HepG2 (cell line): ENCODE measurements around the gene TMEM184C. TPM values are rescaled to one million over a fixed set of nuclear protein-coding genes. Genes with fewer than 3 reads are reported as not detected.

Experiments
- ATAC-seq: fragments of 200-7000 bp; cut with Tn5 transposase; 3 replicates; pipeline ENCODE4 v1.9.1; 2020; ENCODE audit warnings: mild to moderate bottlenecking, moderate library complexity
- BruUV-seq: library from RNA; stranded (reverse); fragments of 400-500 nt; replicated peaks from 2 replicates; lab custom pipeline; 2021; lab: Mats Ljungman, UMichigan
- CTCF ChIA-PET: fragments of 300-600 bp; formaldehyde crosslinking; extraction: SDS; loops from one replicate; lab custom pipeline; 2021; ENCODE audit warnings: low total read pairs, inconsistent platforms, low intra/inter-chr PET ratio; lab: Yijun Ruan, JAX
- POLR2A ChIA-PET: fragments of 350-600 bp; sonication (Branson Sonifier 250); formaldehyde crosslinking; loops from one replicate; lab custom pipeline; 2020; ENCODE audit warnings: antibody characterized with exemption, inconsistent platforms; lab: Yijun Ruan, JAX
- DNase-seq: peaks from one replicate; pipeline ENCODE4 v3.0.0-alpha.2; 2015; ENCODE audit warnings: low spot score
- FAIRE-seq: peaks from 3 replicates; lab custom pipeline; 2011; peaks lifted over from hg19 to GRCh38; lab: Jason Lieb, UNC
- H2AFZ ChIP-seq: one replicate; pipeline ENCODE4 v1.6.1; 2011; ENCODE audit warnings: low read length, inconsistent platforms
- H3K27ac ChIP-seq: fragments of 300-600 bp; 3 replicates; pipeline ENCODE4 v1.8.0; 2011; ENCODE audit warnings: mixed run types, mild to moderate bottlenecking, mixed read lengths, low read length, inconsistent platforms; ENCODE audit not compliant: insufficient read depth; ENCODE audit errors: extremely low read length
- H3K27me3 ChIP-seq, 2 experiments: fragments of 200-600 bp in 1 of 2; 2 replicates in 1 of 2; 3 replicates in 1 of 2; pipeline versions ENCODE4 v1.6.0 to v1.8.0; 2011; ENCODE audit warnings: low read length in 2 of 2, mild to moderate bottlenecking in 2 of 2, moderate library complexity in 2 of 2, inconsistent platforms in 1 of 2; ENCODE audit not compliant: insufficient read depth in 2 of 2, control insufficient read depth in 1 of 2
- H3K36me3 ChIP-seq, 2 experiments: fragments of 200-600 bp in 1 of 2; replicated peaks in 1 of 2; 2 replicates in 1 of 2; 3 replicates in 1 of 2; pipeline versions ENCODE4 v1.5.1 to v1.8.0; 2011; ENCODE audit warnings: low read length in 2 of 2, inconsistent platforms in 1 of 2; ENCODE audit not compliant: insufficient read depth in 2 of 2, control insufficient read depth in 1 of 2
- H3K4me1 ChIP-seq: 2 replicates; pipeline ENCODE4 v1.5.1; 2012; ENCODE audit warnings: low read length, inconsistent platforms; ENCODE audit not compliant: insufficient read depth
- H3K4me2 ChIP-seq: 2 replicates; pipeline ENCODE4 v1.6.0; 2011; ENCODE audit warnings: low read depth, low read length, inconsistent platforms
- H3K4me3 ChIP-seq, 3 experiments: fragments of 200-600 bp in 1 of 3; sonication (generic), shearing (Covaris generic) in 1 of 3; replicated peaks in 1 of 3; 2 replicates each; pipeline ENCODE4 v1.5.1; 2011 to 2016; ENCODE audit warnings: low read length in 3 of 3, inconsistent platforms in 2 of 3, low read depth in 2 of 3, mild to moderate bottlenecking in 2 of 3, control low read depth in 1 of 3, mixed read lengths in 1 of 3; ENCODE audit not compliant: insufficient read depth in 1 of 3
- H3K79me2 ChIP-seq: one replicate; pipeline ENCODE4 v1.6.1; 2011; ENCODE audit warnings: low read length, inconsistent platforms; ENCODE audit not compliant: insufficient read depth
- H3K9ac ChIP-seq: 2 replicates; pipeline ENCODE4 v1.6.0; 2011; ENCODE audit warnings: mild to moderate bottlenecking, low read depth, low read length, inconsistent platforms; ENCODE audit not compliant: insufficient read depth
- H3K9me3 ChIP-seq: 2 replicates; pipeline ENCODE4 v1.5.1; 2012; ENCODE audit warnings: mild to moderate bottlenecking, low read length
- H4K20me1 ChIP-seq: 2 replicates; pipeline ENCODE4 v1.6.0; 2011; ENCODE audit warnings: inconsistent platforms, mild to moderate bottlenecking, low read length, moderate library complexity; ENCODE audit not compliant: insufficient read depth
- AFF4 ChIP-seq: sonication (generic); formaldehyde crosslinking; IDR thresholded peaks from 2 replicates; pipeline ENCODE4 v1.4.0; 2020; ENCODE audit warnings: missing genetic modification reagents
- E2F5 ChIP-seq: sonication (generic); formaldehyde crosslinking; conservative IDR thresholded peaks from 2 replicates; pipeline ENCODE4 v1.4.0; 2020; ENCODE audit warnings: missing genetic modification reagents
- ETV6 ChIP-seq: sonication (generic); formaldehyde crosslinking; conservative IDR thresholded peaks from 2 replicates; pipeline ENCODE4 v1.4.0; 2020; ENCODE audit warnings: missing genetic modification reagents
- FOXJ3 ChIP-seq: sonication (generic); formaldehyde crosslinking; IDR thresholded peaks from 2 replicates; pipeline ENCODE4 v1.4.0; 2020; ENCODE audit warnings: missing genetic modification reagents, mild to moderate bottlenecking, borderline replicate concordance
- HDAC6 ChIP-seq: fragments of 200-600 bp; sonication (generic); IDR thresholded peaks from 2 replicates; pipeline ENCODE4 v1.7.0; 2017; ENCODE audit warnings: mild to moderate bottlenecking, antibody characterized with exemption, low read length, low read depth
- JUND ChIP-seq: sonication (generic); formaldehyde crosslinking; IDR thresholded peaks from 2 replicates; pipeline ENCODE4 v1.8.0; 2022; ENCODE audit warnings: mild to moderate bottlenecking, missing genetic modification reagents
- KLF15 ChIP-seq: sonication (generic); formaldehyde crosslinking; IDR thresholded peaks from 2 replicates; pipeline ENCODE4 v1.8.1; 2023; ENCODE audit warnings: borderline replicate concordance, mild to moderate bottlenecking, inconsistent platforms, missing genetic modification reagents, mixed read lengths
- KLF16 ChIP-seq, 2 experiments: sonication (generic) in 1 of 2; formaldehyde crosslinking in 1 of 2; IDR thresholded peaks; 2 replicates each; pipeline versions ENCODE4 v1.6.1 to v1.8.0; 2016 to 2023; ENCODE audit warnings: missing genetic modification reagents in 2 of 2, missing compliant biosample characterization in 1 of 2
- KLF9 ChIP-seq: IDR thresholded peaks from 2 replicates; pipeline ENCODE4 v1.6.1; 2016; ENCODE audit warnings: low read depth
- RARA ChIP-seq: IDR thresholded peaks from 2 replicates; pipeline ENCODE4 v1.6.1; 2016; ENCODE audit warnings: missing genetic modification reagents, missing compliant biosample characterization
- SRSF9 ChIP-seq: fragments of 200-400 bp; formaldehyde crosslinking; IDR thresholded peaks from 2 replicates; pipeline ENCODE4 v1.6.1; 2018; ENCODE audit warnings: borderline replicate concordance, mild to moderate bottlenecking, low read depth, low read length; ENCODE audit not compliant: insufficient read depth, poor library complexity, severe bottlenecking
- TEAD3 ChIP-seq: optimal IDR thresholded peaks from 2 replicates; pipeline ENCODE3; 2016; ENCODE audit warnings: borderline replicate concordance
- ZBTB8A ChIP-seq: sonication (generic); formaldehyde crosslinking; IDR thresholded peaks from 2 replicates; pipeline ENCODE4 v1.4.0; 2020; ENCODE audit warnings: mild to moderate bottlenecking, low read depth, missing genetic modification reagents, borderline replicate concordance
- ZFP90 ChIP-seq: sonication (generic); formaldehyde crosslinking; IDR thresholded peaks from 2 replicates; pipeline ENCODE4 v1.8.0; 2022; ENCODE audit warnings: missing genetic modification reagents, mild to moderate bottlenecking, inconsistent platforms, borderline replicate concordance
- ZNF251 ChIP-seq: sonication (generic); formaldehyde crosslinking; IDR thresholded peaks from 2 replicates; pipeline ENCODE4 v1.9.0; 2021; ENCODE audit warnings: mild to moderate bottlenecking, missing genetic modification reagents
- ZNF563 ChIP-seq: sonication (generic); formaldehyde crosslinking; IDR thresholded peaks from 2 replicates; pipeline ENCODE4 v1.8.0; 2022; ENCODE audit warnings: mild to moderate bottlenecking, moderate library complexity, missing genetic modification reagents
- ZNF800 ChIP-seq: sonication (generic); formaldehyde crosslinking; IDR thresholded peaks from 2 replicates; pipeline ENCODE4 v1.4.0; 2020; ENCODE audit warnings: missing genetic modification reagents
- WGBS: methylation state at CpG from one replicate; pipeline ENCODE4 v1.1.6; 2017; ENCODE audit warnings: low lambda C conversion rate; 5-methylcytosine and 5-hydroxymethylcytosine counted together
- in situ Hi-C: cut with HindIII; loops from 2 replicates; pipeline ENCODE4 v1.10.0; 2017; ENCODE audit warnings: low pct_unique_long_range_greater_than_20kb; ENCODE audit not compliant: extremely low pct_ligation_motif_present
- intact Hi-C: fragments of 100-400 bp; cut with micrococcal nuclease; formaldehyde crosslinking; loops from one replicate; pipeline ENCODE4 v1.10.0; 2022; ENCODE audit not compliant: unreplicated experiment
- polyA plus RNA-seq, 8 experiments: library from polyadenylated mRNA; depleted of rRNA in 3 of 8; stranded (reverse) in 7 of 8; unstranded in 1 of 8; fragments of >200 nt; fragmentation: Illumina TruSeq in 4 of 8; extraction: Trizol in 4 of 8; gene quantifications; 2 replicates each; pipeline versions ENCODE4 v1.2.1 to v1.2.3, GENCODE V29; 2011 to 2016; ENCODE audit warnings: low read depth in 4 of 8, missing spikeins in 1 of 8, mixed read lengths in 1 of 8; ENCODE audit not compliant: insufficient read depth in 1 of 8
- total RNA-seq, 5 experiments: library from RNA; depleted of rRNA; stranded (reverse); fragments of >200 nt; fragmentation: Illumina TruSeq; extraction: Trizol; gene quantifications; 2 replicates each; pipeline ENCODE4 v1.2.3, GENCODE V29; 2016; ENCODE audit warnings: low read depth in 1 of 5

The TMEM184C gene
- total and polyA plus RNA-seq, 2 of the 13 experiments (the other 11 are each of a cell fraction or from before 2014, with no cell fraction given): 13.9 to 26.1 TPM

DNA sequence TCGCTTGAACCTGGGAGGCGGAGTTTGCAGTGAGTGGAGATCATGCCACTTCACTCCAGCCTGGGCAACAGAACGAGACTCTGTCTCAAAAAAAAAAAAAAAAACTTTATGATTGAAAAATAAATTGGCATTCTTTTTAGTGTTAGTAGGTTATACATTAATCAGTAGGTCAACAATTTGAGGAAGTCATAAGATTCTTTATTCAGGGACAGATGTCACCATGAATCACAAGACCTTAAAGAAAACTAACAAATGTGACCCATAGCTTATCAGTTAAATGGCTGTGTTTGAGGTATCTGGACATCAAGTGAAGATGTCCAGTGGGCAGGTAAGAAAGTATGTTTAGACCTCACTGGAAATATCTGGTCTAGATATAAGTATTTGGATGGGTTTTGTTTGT is 76.0 kb downstream of the TMEM184C start (continued):
- TF ChIP-seq RARA (CRISPR knock-in tag): no peak
- TF ChIP-seq ZNF251 (CRISPR knock-in tag): no peak
- no peak for TF ChIP-seq SRSF9
- no peak for TF ChIP-seq ZBTB8A
- no peak for TF ChIP-seq E2F5
- TF ChIP-seq HDAC6: no peak
- no peak for TF ChIP-seq ZNF800 (CRISPR knock-in tag)
- no peak for TF ChIP-seq KLF16 (CRISPR knock-in tag; IDR thresholded peaks at IDR 0.05)
- no peak for TF ChIP-seq TEAD3

DNA sequence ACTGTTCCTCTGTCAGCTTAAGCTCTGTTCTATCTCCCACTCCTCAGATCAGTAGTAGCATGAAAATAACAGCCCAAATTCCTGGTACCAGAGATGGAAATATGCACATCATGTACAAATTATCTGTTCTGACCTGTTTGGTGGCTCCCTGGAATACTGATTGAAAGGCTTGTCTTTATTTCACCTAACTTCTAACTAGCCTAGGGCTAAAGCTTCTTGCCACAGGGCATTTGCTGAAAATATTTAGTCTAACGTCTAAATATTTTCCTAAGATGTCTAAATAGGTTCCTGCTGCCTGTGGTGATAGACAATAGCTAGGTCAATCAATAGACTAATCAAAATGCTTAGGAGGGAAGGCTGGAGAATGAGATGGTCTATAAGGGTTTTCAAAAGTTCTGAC is 79.7 kb downstream of the TMEM184C start:
- Histone ChIP-seq H3K36me3 (no peaks in the 10 kb centered on the region), H3K79me2 (no peaks in the 10 kb centered on the region), H3K27me3 (no peaks in the 10 kb centered on the region), H3K4me3 (no peak overlapping the region), H4K20me1 (no peaks in the 10 kb centered on the region), H3K4me1 (0 out of 2 replicates have a peak, but pooled peaks cover 10% of the 10 kb centered on the region), H3K4me2 (no peak overlapping the region), H3K9ac (no peak overlapping the region), H3K27ac (no peak overlapping the region), H2AFZ (no peak overlapping the region), H3K9me3 (no peaks in the 10 kb centered on the region)
- intact Hi-C loops (no loop called here), in situ Hi-C loops (no loop called here)
- FAIRE-seq (no peak), ATAC-seq (no peak), DNase-seq (no peak)
- POLR2A ChIA-PET: no interaction called here
- 0% methylated on average over 1 of the region's 1 CpG for WGBS
- CTCF ChIA-PET: no interaction called here
- no TSS peak for BruUV-seq
- TF ChIP-seq ZFP90 (CRISPR knock-in tag) (no peak), FOXJ3 (CRISPR knock-in tag) (no peak), ZNF563 (CRISPR knock-in tag) (no peak), KLF15 (CRISPR knock-in tag) (no peak), JUND (CRISPR knock-in tag) (no peak), ETV6 (no peak), AFF4 (no peak), KLF9 (CRISPR knock-in tag) (no peak)
